Memory B cell (primary cell): ENCODE results near the gene RAB22A.
A peak's percentile ranks its signal among the peaks of the same experiment; 100 is the strongest.

ENCODE experiments used
- ATAC-seq: fragments of 150-1000 bp; cut with Tn5 transposase; 2 replicates; pipeline ENCODE4 v1.10.0; 2021; ENCODE audit warnings: low read depth, mild to moderate bottlenecking, moderate library complexity
- DNase-seq, 2 donors: peaks; one replicate each; pipeline ENCODE4 v3.0.0; 2022; ENCODE audit warnings: low spot score in 2 of 2
- H3K27ac Mint-ChIP-seq: one replicate; pipeline ENCODE4 v1.8.0; 2022; ENCODE audit warnings: mild to moderate bottlenecking, moderate library complexity, mixed read lengths
- H3K27me3 Mint-ChIP-seq: one replicate; pipeline ENCODE4 v1.8.0; 2022; ENCODE audit warnings: mixed read lengths
- H3K36me3 Mint-ChIP-seq: one replicate; pipeline ENCODE4 v1.8.0; 2022; ENCODE audit warnings: mild to moderate bottlenecking, mixed read lengths
- H3K4me1 Mint-ChIP-seq: one replicate; pipeline ENCODE4 v1.8.0; 2022; ENCODE audit warnings: mixed read lengths
- H3K4me3 Mint-ChIP-seq: one replicate; pipeline ENCODE4 v1.8.0; 2022; ENCODE audit warnings: mild to moderate bottlenecking, moderate library complexity, mixed read lengths
- H3K9me3 Mint-ChIP-seq: one replicate; pipeline ENCODE4 v1.8.0; 2022; ENCODE audit warnings: mixed read lengths

RAB22A gene

DNA sequence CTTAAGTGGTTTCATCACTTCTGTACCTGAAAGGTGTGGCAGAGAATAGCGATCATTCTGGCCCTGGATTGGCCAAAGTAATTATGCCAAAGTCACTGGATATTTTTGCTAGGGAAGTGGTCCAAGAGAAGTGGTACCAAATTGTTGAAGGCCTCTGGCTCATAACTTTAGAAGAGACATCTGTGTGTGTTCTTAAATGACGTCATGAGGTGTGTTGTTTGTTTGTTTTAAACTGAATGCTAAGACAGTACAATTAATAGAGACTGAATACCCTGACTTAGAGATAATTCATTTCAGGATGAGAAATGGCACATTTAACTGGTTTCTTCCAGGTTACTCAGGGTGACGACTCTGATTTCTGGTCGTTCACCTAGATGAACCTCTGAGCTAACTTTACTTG, 82.8 kb downstream of the RAB22A start:
- Mint-ChIP-seq H3K27ac (peak overlapping the region; percentile 31), H3K36me3 (peaks cover 15% of the 10 kb centered on the region), H3K4me1 (peaks cover 41% of the 10 kb centered on the region), H3K27me3 (no peaks in the 10 kb centered on the region), H3K4me3 (no peak overlapping the region), H3K9me3 (no peaks in the 10 kb centered on the region)
- ATAC-seq (no peak), DNase-seq (no peak)

DNA sequence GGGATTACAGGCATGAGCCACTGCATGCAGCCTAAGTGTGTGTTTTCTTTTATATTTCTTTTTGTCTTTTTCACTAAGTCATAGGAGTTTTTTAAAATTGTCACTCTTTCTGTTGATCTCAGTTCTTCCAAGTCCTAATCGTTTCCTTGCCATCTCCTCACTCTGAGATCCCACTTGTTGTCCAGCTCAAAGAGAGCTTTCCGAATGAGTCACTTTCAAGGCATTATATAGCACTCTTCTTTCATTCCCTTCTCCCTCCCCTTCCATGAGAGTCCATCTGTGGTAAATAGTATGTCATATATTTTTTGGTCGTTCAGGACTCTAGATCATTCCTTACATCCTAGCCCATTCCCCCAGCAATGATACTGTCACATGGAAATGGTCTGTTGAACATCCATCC, 83.8 kb downstream of the RAB22A start:
- no peak for DNase-seq

DNA sequence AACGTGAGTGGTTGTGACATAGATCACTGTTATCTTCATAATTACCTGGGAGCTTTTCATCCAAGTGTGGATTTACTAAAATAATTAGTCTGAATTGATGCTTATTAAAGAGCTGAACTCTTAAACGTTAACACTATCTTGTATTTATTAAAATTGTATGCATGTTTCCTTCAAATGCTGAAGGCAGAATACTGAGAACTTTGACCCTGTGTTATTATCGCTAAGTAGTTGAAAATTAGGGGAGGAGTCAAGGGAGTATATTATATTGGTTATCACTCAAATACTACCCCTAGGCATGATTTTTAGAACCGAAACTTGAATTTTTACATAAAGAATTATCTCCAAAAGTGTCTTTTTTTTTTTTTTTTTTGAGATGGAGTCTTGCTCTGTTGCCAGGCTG, 85.3 kb downstream of the RAB22A start:
- no peak for DNase-seq
- H3K36me3 Mint-ChIP-seq = peaks cover 15% of the 10 kb centered on the region
- H3K4me3 Mint-ChIP-seq = no peak overlapping the region
- peaks cover 56% of the 10 kb centered on the region for H3K4me1 Mint-ChIP-seq
- ATAC-seq = no peak
- H3K9me3 Mint-ChIP-seq = no peaks in the 10 kb centered on the region
- no peak overlapping the region for H3K27ac Mint-ChIP-seq
- no peaks in the 10 kb centered on the region for H3K27me3 Mint-ChIP-seq

More for the DNA sequence above, 83.8 kb downstream of the RAB22A start:
- H3K4me3 Mint-ChIP-seq = no peak overlapping the region
- no peak overlapping the region for H3K27ac Mint-ChIP-seq
- H3K27me3 Mint-ChIP-seq = no peaks in the 10 kb centered on the region
- ATAC-seq = no peak
- H3K36me3 Mint-ChIP-seq = peaks cover 15% of the 10 kb centered on the region
- no peaks in the 10 kb centered on the region for H3K9me3 Mint-ChIP-seq
- peaks cover 47% of the 10 kb centered on the region for H3K4me1 Mint-ChIP-seq

DNA sequence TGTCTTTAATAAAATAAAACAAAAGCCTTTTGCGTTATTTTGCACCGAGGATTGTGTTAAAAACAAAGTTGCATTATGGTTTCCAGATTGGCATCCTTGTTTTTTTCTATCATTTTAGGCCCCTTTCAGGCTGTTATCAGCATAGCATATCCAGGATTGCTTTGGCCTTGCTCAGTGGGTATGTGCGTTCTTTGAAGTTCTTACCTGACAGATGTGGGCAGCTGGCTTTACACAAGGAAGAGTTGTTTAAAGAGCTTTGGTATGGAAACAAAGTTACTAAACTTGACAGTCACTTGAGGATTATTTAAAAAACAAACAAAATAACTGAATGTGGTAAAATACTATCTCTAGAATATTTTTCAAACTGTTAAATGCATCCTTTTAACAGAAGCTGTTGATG, 86.1 kb downstream of the RAB22A start:
- DNase-seq = no peak
- ATAC-seq = no peak
- Mint-ChIP-seq H3K36me3 (peaks cover 16% of the 10 kb centered on the region), H3K4me1 (peaks cover 52% of the 10 kb centered on the region), H3K9me3 (no peaks in the 10 kb centered on the region), H3K27ac (no peak overlapping the region), H3K4me3 (no peak overlapping the region), H3K27me3 (no peaks in the 10 kb centered on the region)

DNA sequence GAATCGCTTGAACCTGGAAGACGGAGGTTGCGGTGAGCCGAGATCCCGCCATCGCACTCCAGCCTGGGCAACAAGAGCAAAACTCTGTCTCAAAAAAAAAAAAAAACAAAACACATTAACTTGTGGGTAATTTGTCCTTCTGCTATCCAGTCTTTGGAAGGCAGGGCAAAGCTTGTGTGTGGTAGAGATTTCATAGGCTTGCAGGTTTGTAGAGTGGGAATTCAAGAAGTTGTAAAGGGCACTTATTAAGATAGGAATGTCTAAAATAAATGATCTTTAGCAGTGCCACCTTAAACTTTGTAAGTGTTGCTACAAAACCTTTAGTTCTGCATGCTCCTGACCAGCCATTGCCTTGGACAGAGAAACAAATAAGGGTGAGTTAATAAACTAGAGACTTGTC, 87.9 kb downstream of the RAB22A start:
- Mint-ChIP-seq H3K4me3 (no peak overlapping the region), H3K4me1 (peaks cover 42% of the 10 kb centered on the region), H3K9me3 (no peaks in the 10 kb centered on the region), H3K27ac (no peak overlapping the region), H3K36me3 (peaks cover 7% of the 10 kb centered on the region), H3K27me3 (no peaks in the 10 kb centered on the region)
- no peak for ATAC-seq
- no peak for DNase-seq

DNA sequence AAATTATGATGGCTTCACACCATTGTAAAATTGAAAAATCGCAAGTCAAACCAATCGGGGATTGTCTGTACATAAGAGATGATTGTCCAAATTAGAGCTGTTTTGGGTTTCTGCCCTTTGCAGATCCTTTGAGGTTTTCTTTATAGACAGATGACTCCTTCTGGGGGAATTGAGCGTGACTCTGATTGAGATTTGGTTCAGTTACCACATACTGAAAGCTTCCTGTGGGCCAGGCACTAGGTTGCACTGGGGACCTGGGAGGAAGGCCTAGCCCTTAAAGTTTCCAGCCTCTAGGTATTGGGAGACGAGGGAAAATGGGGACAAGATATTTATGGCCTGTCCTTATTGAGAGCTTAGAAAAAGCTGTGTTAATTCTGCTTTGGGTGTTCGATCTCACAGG, 88.7 kb downstream of the RAB22A start:
- Mint-ChIP-seq H3K27ac (no peak overlapping the region), H3K4me1 (peaks cover 38% of the 10 kb centered on the region), H3K9me3 (no peaks in the 10 kb centered on the region), H3K36me3 (peaks cover 6% of the 10 kb centered on the region), H3K4me3 (no peak overlapping the region), H3K27me3 (no peaks in the 10 kb centered on the region)
- DNase-seq (no peak), ATAC-seq (no peak)

DNA sequence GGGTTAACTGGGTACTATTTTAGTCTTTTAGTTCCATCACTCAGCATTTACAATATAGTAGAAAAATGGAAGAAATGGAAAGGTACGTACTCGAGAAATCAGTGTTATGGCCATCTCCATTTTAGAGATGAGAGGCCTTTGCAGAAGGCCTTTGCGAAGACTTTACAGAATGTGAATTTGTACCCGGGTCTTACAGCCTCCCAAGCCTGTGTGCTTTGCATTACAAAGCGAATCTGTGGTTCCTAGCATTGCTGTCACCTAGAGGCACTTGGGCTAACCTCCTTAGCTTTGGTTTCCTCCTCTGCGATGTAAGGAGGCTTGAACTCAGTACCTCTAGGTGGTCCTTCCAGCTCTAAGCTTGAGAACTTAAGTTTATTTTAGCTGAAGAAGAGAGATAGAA, 90.4 kb downstream of the RAB22A start:
- Mint-ChIP-seq H3K4me1 (peaks cover 31% of the 10 kb centered on the region), H3K9me3 (no peaks in the 10 kb centered on the region), H3K4me3 (no peak overlapping the region), H3K27ac (no peak overlapping the region), H3K36me3 (peaks cover 2% of the 10 kb centered on the region), H3K27me3 (no peaks in the 10 kb centered on the region)
- no peak for ATAC-seq
- no peak for DNase-seq

DNA sequence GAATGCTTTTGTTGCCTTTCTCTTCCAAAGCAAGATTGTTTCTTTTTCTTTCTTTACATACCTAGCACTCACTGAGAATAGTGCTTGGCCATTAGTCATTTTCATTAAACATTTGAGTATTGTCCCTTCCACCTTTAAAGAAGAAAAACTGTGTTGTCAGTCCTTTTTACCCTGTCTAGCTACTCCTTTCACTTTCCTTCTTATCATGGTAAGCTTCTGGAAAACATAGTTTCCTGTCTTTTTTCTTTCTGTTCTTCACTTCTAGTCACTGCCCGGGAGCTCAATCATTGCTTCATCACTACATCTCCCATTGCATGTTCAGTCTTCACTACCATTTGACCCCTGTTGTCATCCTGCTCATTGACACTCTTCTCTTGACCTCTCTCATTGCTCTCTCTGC, 91.6 kb downstream of the RAB22A start:
- H3K9me3 Mint-ChIP-seq = no peaks in the 10 kb centered on the region
- no peak for ATAC-seq
- peaks cover 2% of the 10 kb centered on the region for H3K36me3 Mint-ChIP-seq
- H3K4me1 Mint-ChIP-seq = peaks cover 29% of the 10 kb centered on the region
- no peak for DNase-seq
- no peak overlapping the region for H3K27ac Mint-ChIP-seq
- H3K27me3 Mint-ChIP-seq = no peaks in the 10 kb centered on the region
- no peak overlapping the region for H3K4me3 Mint-ChIP-seq

DNA sequence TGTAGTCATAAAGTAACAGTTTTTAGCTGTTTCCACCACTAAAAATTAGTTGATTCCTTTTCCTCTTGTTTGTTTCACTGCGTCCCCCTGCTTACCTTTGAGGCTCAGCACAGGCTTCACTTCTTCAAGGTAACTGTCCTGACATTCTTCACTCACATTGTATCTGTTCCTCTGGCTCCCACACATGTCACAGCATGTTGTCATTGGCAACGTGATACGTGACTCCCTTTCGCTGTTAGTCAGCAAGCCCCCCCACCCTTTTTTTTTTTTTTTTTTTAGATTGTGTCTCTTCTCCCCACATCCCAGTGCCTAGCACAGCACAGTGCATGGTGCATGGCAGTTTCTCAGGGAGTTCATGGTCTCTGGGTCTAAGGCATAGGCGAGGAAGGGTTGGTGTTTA, 92.8 kb downstream of the RAB22A start:
- no peak for DNase-seq
- Mint-ChIP-seq H3K9me3 (no peaks in the 10 kb centered on the region), H3K4me3 (no peak overlapping the region), H3K27me3 (no peaks in the 10 kb centered on the region), H3K4me1 (peaks cover 23% of the 10 kb centered on the region), H3K36me3 (peaks cover 2% of the 10 kb centered on the region), H3K27ac (no peak overlapping the region)
- ATAC-seq = peak; percentile 50

DNA sequence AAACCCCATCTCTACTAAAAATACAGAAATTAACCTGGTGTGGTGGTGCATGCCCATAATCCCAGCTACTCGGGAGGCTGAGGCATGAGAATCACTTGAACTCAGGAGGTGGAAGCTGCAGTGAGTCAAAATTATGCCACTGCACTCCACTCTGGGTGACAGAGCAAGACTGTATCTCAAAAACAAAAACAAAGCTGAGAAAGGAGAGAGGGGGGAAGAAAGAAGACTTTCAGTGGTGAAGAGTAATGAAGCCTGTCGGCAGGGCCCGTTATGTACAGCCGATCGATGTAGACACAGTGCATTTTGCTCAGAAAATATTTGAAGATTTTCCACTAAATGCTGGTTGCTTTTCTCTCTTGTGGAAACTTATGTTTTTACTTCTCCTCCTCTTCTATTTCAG, 93.3 kb downstream of the RAB22A start:
- peak; percentile 86 for ATAC-seq
- H3K27me3 Mint-ChIP-seq = no peaks in the 10 kb centered on the region
- no peak overlapping the region for H3K27ac Mint-ChIP-seq
- no peak for DNase-seq
- peaks cover 24% of the 10 kb centered on the region for H3K4me1 Mint-ChIP-seq
- H3K9me3 Mint-ChIP-seq = no peaks in the 10 kb centered on the region
- H3K4me3 Mint-ChIP-seq = no peak overlapping the region
- peaks cover 2% of the 10 kb centered on the region for H3K36me3 Mint-ChIP-seq

DNA sequence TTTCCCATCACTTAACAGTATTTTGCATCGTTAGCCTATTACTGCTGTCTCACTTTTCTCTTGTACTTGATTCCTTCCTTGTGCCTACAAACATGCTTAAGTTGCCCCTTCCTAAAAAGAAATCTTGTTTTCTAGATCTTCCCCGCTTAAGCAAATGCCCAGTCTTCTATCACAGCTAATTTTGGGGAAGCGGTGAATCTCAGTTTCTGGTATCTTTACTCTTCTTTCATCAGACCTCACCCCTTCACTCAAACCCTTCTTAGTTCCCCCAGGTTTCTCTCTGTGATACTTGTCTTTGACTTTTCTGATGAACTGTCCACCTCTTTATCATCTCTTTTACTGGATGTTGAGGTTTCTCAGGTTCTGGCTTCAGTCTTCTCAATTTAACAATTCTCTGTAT, 93.8 kb downstream of the RAB22A start:
- DNase-seq (no peak), ATAC-seq (peak; percentile 50)
- Mint-ChIP-seq H3K27ac (no peak overlapping the region), H3K4me3 (no peak overlapping the region), H3K36me3 (peaks cover 2% of the 10 kb centered on the region), H3K27me3 (no peaks in the 10 kb centered on the region), H3K4me1 (peaks cover 23% of the 10 kb centered on the region), H3K9me3 (no peaks in the 10 kb centered on the region)

DNA sequence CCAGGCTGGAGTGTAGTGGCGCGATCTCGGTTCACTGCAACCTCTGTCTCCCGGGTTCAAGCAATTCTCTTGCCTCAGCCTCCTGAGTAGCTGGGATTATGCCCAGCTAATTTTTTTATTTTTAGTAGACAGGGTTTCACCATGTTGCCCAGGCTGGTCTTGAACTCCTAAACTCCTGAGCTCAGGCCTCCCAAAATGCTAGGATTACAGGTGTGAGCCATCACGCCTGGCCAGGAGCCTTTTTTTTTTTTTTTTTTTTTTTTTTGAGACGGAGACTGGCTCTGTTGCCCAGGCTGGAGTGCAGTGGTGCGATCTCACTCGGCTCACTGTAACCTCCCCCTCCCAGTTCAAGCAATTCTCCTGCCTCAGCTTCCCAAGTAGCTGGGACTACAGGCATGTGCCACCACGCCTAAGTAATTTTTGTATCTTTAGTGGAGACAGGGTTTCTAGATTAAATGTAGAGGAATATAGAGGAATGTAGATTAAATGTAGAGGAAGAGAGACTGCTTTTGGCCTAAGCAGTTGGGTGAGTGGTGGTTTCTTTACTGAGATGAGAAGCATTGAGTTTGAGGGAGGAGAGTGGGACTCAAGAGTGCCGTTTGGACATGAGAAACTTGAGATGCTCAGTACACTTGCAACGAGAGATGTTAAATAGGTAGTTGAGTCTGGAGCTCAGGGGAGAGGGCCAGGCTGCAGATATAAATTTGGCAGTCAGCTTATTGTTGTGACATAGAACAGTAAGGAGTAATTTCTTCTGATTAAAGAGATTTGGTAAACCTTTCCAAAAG, 96.2 kb downstream of the RAB22A start:
- Mint-ChIP-seq H3K4me1 (peaks cover 20% of the 10 kb centered on the region), H3K36me3 (peaks cover 2% of the 10 kb centered on the region), H3K4me3 (no peak overlapping the region), H3K27me3 (no peaks in the 10 kb centered on the region), H3K9me3 (no peaks in the 10 kb centered on the region), H3K27ac (no peak overlapping the region)
- no peak for DNase-seq
- no peak for ATAC-seq

DNA sequence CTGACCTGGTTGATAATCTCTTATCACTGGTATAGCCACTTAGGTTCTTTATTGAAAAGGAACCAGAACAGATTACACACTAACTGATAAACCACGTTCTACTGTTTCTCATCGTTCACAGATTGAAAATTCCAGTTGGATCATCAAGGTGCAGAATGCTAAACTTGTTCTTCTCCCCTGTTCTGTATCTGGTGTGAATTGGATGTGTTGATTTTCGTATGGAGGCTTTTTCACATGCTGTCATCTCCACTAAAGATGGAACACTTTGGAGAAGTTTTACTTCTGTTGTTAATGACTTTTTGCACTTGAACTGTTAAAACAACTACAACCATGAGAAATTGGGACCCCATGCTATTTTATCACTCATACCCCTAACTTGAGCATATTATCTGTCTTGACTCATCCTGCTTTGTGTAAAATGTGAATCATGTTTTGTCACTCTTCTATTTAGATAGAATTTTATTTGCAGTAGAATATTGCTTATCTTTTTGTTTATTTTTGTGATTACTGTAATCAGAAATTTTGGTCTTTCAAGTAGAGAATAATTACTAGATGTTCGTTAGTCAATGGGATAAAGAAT, 97.0 kb downstream of the RAB22A start:
- H3K36me3 Mint-ChIP-seq = peaks cover 2% of the 10 kb centered on the region
- H3K4me1 Mint-ChIP-seq = peaks cover 19% of the 10 kb centered on the region
- ATAC-seq (no peak), DNase-seq (no peak)
- H3K27ac Mint-ChIP-seq = no peak overlapping the region
- no peaks in the 10 kb centered on the region for H3K27me3 Mint-ChIP-seq
- no peak overlapping the region for H3K4me3 Mint-ChIP-seq
- H3K9me3 Mint-ChIP-seq = no peaks in the 10 kb centered on the region

DNA sequence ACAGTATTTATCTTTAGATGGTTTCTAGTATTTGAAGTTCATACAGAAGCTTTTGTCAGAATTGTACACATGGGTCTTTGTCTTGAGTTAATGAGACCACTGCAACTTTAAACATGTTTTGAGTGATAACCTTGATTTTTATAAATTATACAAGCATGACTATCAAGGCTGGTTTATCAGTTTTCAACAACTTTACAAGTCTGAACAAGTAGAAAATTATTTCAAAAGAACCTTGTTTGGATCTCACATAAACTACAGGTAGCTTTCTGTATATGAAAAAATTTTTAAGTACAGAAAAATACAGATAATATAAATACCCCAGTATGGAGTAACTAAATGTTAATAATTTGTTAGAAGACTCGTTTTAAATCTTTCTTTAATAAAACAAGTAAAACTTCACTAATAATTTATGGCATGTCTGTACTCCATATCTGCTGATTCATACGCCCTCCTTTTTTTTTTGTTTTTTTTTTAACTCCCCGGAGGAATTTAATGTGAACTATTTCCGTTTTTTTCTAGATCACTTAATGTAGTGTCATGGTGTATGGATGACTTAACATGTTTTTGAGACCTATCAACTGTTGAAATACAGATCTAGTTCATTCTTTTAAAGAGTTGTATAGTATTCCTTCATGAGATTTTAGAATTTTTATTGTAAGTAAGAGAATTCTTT, 97.8 kb downstream of the RAB22A start:
- Mint-ChIP-seq H3K9me3 (no peaks in the 10 kb centered on the region), H3K36me3 (peaks cover 2% of the 10 kb centered on the region), H3K4me1 (peaks cover 19% of the 10 kb centered on the region), H3K27ac (no peak overlapping the region), H3K27me3 (no peaks in the 10 kb centered on the region), H3K4me3 (no peak overlapping the region)
- DNase-seq (no peak), ATAC-seq (no peak)
